ENCODE data around the gene TSPAN4.
A peak's percentile ranks its signal among the peaks of the same experiment; 100 is the strongest.

TSPAN4 gene

GRCh38 chr11:830295-831117 lies 12.1 kb upstream of the TSPAN4 start:
- FAIRE-seq: no peak
- peak; percentile 64 for DNase-seq (ENCODE audit: insufficient read length, low spot score)
- TF ChIP-seq CTCF (IDR thresholded peaks at IDR 0.05; ENCODE audit: insufficient read depth, missing control alignments): no peak

GRCh38 chr11:831118-831864 lies 11.4 kb upstream of the TSPAN4 start:
- DNase-seq (ENCODE audit: insufficient read length, low spot score) (no peak), FAIRE-seq (no peak)
- TF ChIP-seq CTCF (IDR thresholded peaks at IDR 0.05; ENCODE audit: insufficient read depth, missing control alignments): no peak

DNA sequence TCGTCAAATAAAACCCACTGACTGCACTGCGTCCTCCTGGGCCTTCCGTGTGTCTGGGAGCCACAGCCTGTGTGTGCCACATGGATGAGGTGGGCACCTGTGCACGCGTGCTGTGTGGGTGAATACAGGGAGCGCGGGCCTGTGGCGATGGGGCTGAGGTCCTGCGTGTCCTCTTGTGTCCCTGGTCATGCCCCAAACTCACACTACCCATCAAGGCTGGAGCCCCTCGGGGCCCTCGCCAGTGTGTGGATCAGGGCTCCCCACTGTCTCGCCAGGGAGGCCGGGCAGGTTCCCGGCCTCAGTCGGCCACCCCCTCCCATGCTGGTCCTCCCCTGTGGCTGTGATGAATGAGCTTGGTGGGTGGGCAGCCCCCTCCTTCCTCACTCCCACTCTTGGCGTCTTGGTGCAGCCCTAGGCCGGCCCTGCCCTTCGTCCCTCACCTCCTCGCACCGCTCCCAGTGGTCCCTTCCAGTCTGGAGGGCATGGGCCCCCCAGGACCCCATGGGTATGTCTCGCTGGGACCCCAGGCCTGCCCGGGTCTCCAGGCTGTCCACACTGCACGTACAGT lies 10.6 kb upstream of the TSPAN4 start:
- DNase-seq (ENCODE audit: insufficient read length, low spot score): no peak
- TF ChIP-seq CTCF (IDR thresholded peaks at IDR 0.05; ENCODE audit: insufficient read depth, missing control alignments): no peak
- FAIRE-seq: no peak

- FAIRE-seq (no peak), DNase-seq (ENCODE audit: insufficient read length, low spot score) (no peak)
- no peak for TF ChIP-seq CTCF (IDR thresholded peaks at IDR 0.05; ENCODE audit: insufficient read depth, missing control alignments)
Measured at GRCh38 chr11:832529-833113, 10.0 kb upstream of the TSPAN4 start, which contains the start of gene CD151. Gene CD151, plus strand, starts transcription at chr11:832952. Its CDS starts 3,118 bp downstream, at chr11:836070.

GRCh38 chr11:833114-833791 lies 9.4 kb upstream of the TSPAN4 start:
- FAIRE-seq (no peak), DNase-seq (ENCODE audit: insufficient read length, low spot score) (no peak)
- TF ChIP-seq CTCF (IDR thresholded peaks at IDR 0.05; ENCODE audit: insufficient read depth, missing control alignments): no peak

GRCh38 chr11:833849-834311 lies 8.8 kb upstream of the TSPAN4 start:
- DNase-seq (ENCODE audit: insufficient read length, low spot score) (no peak), FAIRE-seq (no peak)
- no peak for TF ChIP-seq CTCF (IDR thresholded peaks at IDR 0.05; ENCODE audit: insufficient read depth, missing control alignments)
